HCT116 (cell line): ENCODE measurements around the gene BTBD16. TPM values are rescaled to one million over a fixed set of nuclear protein-coding genes. Genes with fewer than 3 reads are reported as not detected.
A peak's percentile ranks its signal among the peaks of the same experiment; 100 is the strongest.

ENCODE experiments used
- ATAC-seq: fragments of 200-7000 bp; cut with Tn5 transposase; 2 replicates; pipeline ENCODE4 v1.9.1; 2020; ENCODE audit warnings: mild to moderate bottlenecking, moderate library complexity
- BruUV-seq: library from RNA; stranded (reverse); fragments of 400-500 nt; replicated peaks from 2 replicates; lab custom pipeline; 2021; lab: Mats Ljungman, UMichigan
- CTCF ChIA-PET: fragments of 300-600 bp; sonication (Branson Sonifier 250); formaldehyde crosslinking; loops from one replicate; lab custom pipeline; 2021; ENCODE audit warnings: antibody characterized with exemption; lab: Charles Lee
- POLR2A ChIA-PET: fragments of 300-600, 350-600 bp; sonication (Branson Sonifier 250); formaldehyde crosslinking; loops from one replicate; lab custom pipeline; 2021; ENCODE audit warnings: antibody characterized with exemption; lab: Charles Lee
- RAD21 ChIA-PET, 2 experiments: fragments of 300-600 bp; sonication (Branson Sonifier 250); formaldehyde crosslinking; loops; one replicate each; lab custom pipeline; 2023; ENCODE audit warnings: low total read pairs in 2 of 2; ENCODE audit not compliant: uncharacterized antibody in 2 of 2, unreplicated experiment in 2 of 2, low non-redundant PET in 1 of 2; lab: Charles Lee
- DNase-seq: peaks from one replicate; pipeline ENCODE4 v3.0.0-alpha.2; 2010; ENCODE audit warnings: low read depth, low spot score
- H2AFZ ChIP-seq: fragments of 200-600 bp; shearing (Covaris generic), sonication (generic); 2 replicates; pipeline ENCODE4 v1.6.1; 2017; ENCODE audit warnings: low read depth, mixed run types, mixed read lengths, antibody characterized with exemption, low read length; ENCODE audit not compliant: poor library complexity, severe bottlenecking
- H3K27ac ChIP-seq: 2 replicates; pipeline ENCODE4 v1.5.1; 2012; ENCODE audit warnings: low read depth, low read length
- H3K27me3 ChIP-seq: fragments of 200-600 bp; sonication (generic); 2 replicates; pipeline ENCODE4 v1.6.1; 2016; ENCODE audit warnings: mixed run types, low read length, mixed read lengths; ENCODE audit not compliant: insufficient read depth
- H3K36me3 ChIP-seq, 2 experiments: fragments of 200-500 bp in 1 of 2; fragments of 200-600 bp in 1 of 2; sonication (Bioruptor generic) in 1 of 2; sonication (generic) in 1 of 2; 2 replicates each; pipeline versions ENCODE4 v1.5.1 to v1.6.1; 2014 to 2016; ENCODE audit warnings: low read length in 2 of 2, inconsistent platforms in 1 of 2, mixed read lengths in 1 of 2, mixed run types in 1 of 2; ENCODE audit not compliant: insufficient read depth in 2 of 2, control insufficient read depth in 1 of 2
- H3K4me1 ChIP-seq, 2 experiments: fragments of 200-600 bp in 1 of 2; sonication (generic) in 1 of 2; 2 replicates each; pipeline versions ENCODE4 v1.5.1 to v1.6.1; 2012 to 2017; ENCODE audit warnings: low read length in 2 of 2, inconsistent platforms in 1 of 2, mild to moderate bottlenecking in 1 of 2, mixed read lengths in 1 of 2, mixed run types in 1 of 2, moderate library complexity in 1 of 2; ENCODE audit not compliant: insufficient read depth in 2 of 2, control insufficient read depth in 1 of 2
- H3K4me2 ChIP-seq: fragments of 200-600 bp; sonication (generic); 2 replicates; pipeline ENCODE4 v1.6.1; 2017; ENCODE audit warnings: mixed run types, low read length, mixed read lengths
- H3K4me3 ChIP-seq, 2 experiments: fragments of 200-600 bp in 1 of 2; sonication (generic) in 1 of 2; replicated peaks in 1 of 2; 2 replicates each; pipeline ENCODE4 v1.5.1; 2011 to 2016; ENCODE audit warnings: low read length in 2 of 2, control low read depth in 1 of 2, low read depth in 1 of 2, mild to moderate bottlenecking in 1 of 2, mixed read lengths in 1 of 2, mixed run types in 1 of 2
- H3K79me2 ChIP-seq: fragments of 200-600 bp; sonication (generic); 2 replicates; pipeline ENCODE4 v1.6.1; 2017; ENCODE audit warnings: mild to moderate bottlenecking, mixed run types, low read length, moderate library complexity, mixed read lengths; ENCODE audit not compliant: insufficient read depth
- H3K9ac ChIP-seq: fragments of 200-600 bp; sonication (generic); 2 replicates; pipeline ENCODE4 v1.6.1; 2016; ENCODE audit warnings: low read length, mixed read lengths
- H3K9me2 ChIP-seq: fragments of 200-600 bp; sonication (generic), shearing (Covaris generic); 2 replicates; pipeline ENCODE4 v1.6.1; 2017; ENCODE audit warnings: mixed run types, mild to moderate bottlenecking, moderate library complexity; ENCODE audit not compliant: insufficient read depth
- H3K9me3 ChIP-seq, 2 experiments: fragments of 200-500 bp in 1 of 2; fragments of 200-600 bp in 1 of 2; sonication (Bioruptor generic) in 1 of 2; sonication (generic) in 1 of 2; 2 replicates each; pipeline ENCODE4 v1.6.1; 2014 to 2017; ENCODE audit warnings: low read length in 2 of 2, mixed read lengths in 2 of 2, inconsistent platforms in 1 of 2, low read depth in 1 of 2, mild to moderate bottlenecking in 1 of 2, mixed run types in 1 of 2, moderate library complexity in 1 of 2; ENCODE audit not compliant: control insufficient read depth in 1 of 2, insufficient read depth in 1 of 2
- H4K20me1 ChIP-seq: fragments of 200-600 bp; sonication (generic), shearing (Covaris generic); 2 replicates; pipeline ENCODE4 v1.6.1; 2017; ENCODE audit warnings: mixed run types, mild to moderate bottlenecking, moderate library complexity; ENCODE audit not compliant: insufficient read depth
- CBX3 ChIP-seq: IDR thresholded peaks from 2 replicates; pipeline ENCODE4 v1.6.1; 2012; ENCODE audit warnings: low read depth
- CEBPB ChIP-seq: IDR thresholded peaks from 2 replicates; pipeline ENCODE4 v1.6.1; 2012; ENCODE audit warnings: low read depth
- EGR1 ChIP-seq: IDR thresholded peaks from 2 replicates; pipeline ENCODE4 v1.6.1; 2012; ENCODE audit warnings: low read depth
- FOSL1 ChIP-seq: IDR thresholded peaks from 2 replicates; pipeline ENCODE4 v1.6.1; 2012; ENCODE audit warnings: low read depth
- JUND ChIP-seq: IDR thresholded peaks from 2 replicates; pipeline ENCODE4 v1.6.1; 2012
- POLR2A ChIP-seq: IDR thresholded peaks from 2 replicates; pipeline ENCODE4 v1.7.0; 2011; ENCODE audit warnings: borderline replicate concordance; ENCODE audit not compliant: insufficient read depth, insufficient read length; ENCODE audit errors: extremely low read depth
- POLR2AphosphoS5 ChIP-seq: IDR thresholded peaks from 2 replicates; pipeline ENCODE4 v1.6.1; 2011; ENCODE audit warnings: mild to moderate bottlenecking, low read depth, low read length, moderate library complexity
- RAD21 ChIP-seq: IDR thresholded peaks from 2 replicates; pipeline ENCODE4 v1.6.1; 2012; ENCODE audit warnings: low read depth, mild to moderate bottlenecking
- SIN3A ChIP-seq: IDR thresholded peaks from 2 replicates; pipeline ENCODE4 v1.6.1; 2012; ENCODE audit warnings: low read depth
- SP1 ChIP-seq: IDR thresholded peaks from 2 replicates; pipeline ENCODE4 v1.6.1; 2012; ENCODE audit warnings: low read depth
- TCF7L2 ChIP-seq: IDR thresholded peaks from 2 replicates; pipeline ENCODE4 v1.7.0; 2011; ENCODE audit warnings: borderline replicate concordance, inconsistent platforms; ENCODE audit not compliant: insufficient read depth, insufficient read length; ENCODE audit errors: extremely low read depth
- YY1 ChIP-seq: IDR thresholded peaks from 2 replicates; pipeline ENCODE4 v1.6.1; 2011; ENCODE audit warnings: low read length, low read depth, moderate library complexity, mild to moderate bottlenecking; ENCODE audit not compliant: insufficient replicate concordance; ENCODE audit errors: extremely low read depth
- ZFX ChIP-seq: fragments of 450-650 bp; IDR thresholded peaks from 2 replicates; pipeline ENCODE4 v1.6.1; 2017
- intact Hi-C: fragments of 100-400 bp; cut with micrococcal nuclease; formaldehyde crosslinking; loops from 2 replicates; pipeline ENCODE4 v1.10.0; 2022
- total RNA-seq: library from RNA; stranded (reverse); gene quantifications from one replicate; pipeline ENCODE4 v1.2.1, GENCODE V29; 2021; ENCODE audit not compliant: unreplicated experiment
- TF ChIP-seq, protein P1 (sequence below), 3 experiments: fragments of 200-600 bp in 1 of 3; sonication (generic) in 1 of 3; IDR thresholded peaks in 2 of 3; conservative IDR thresholded peaks in 1 of 3; 2 replicates each; pipeline ENCODE4 v1.5.1; 2012 to 2017; ENCODE audit warnings: low read depth in 2 of 3, low read length in 2 of 3, antibody characterized with exemption in 1 of 3, borderline replicate concordance in 1 of 3, control low read depth in 1 of 3, mild to moderate bottlenecking in 1 of 3, mixed read lengths in 1 of 3, mixed run types in 1 of 3, moderate library complexity in 1 of 3; ENCODE audit not compliant: insufficient read depth in 1 of 3
- TF ChIP-seq, protein P2 (sequence below): IDR thresholded peaks from 2 replicates; pipeline ENCODE4 v1.6.1; 2012

BTBD16 gene
- total RNA-seq, 1 experiment from 2014 or later, result 0.27 TPM

DNA sequence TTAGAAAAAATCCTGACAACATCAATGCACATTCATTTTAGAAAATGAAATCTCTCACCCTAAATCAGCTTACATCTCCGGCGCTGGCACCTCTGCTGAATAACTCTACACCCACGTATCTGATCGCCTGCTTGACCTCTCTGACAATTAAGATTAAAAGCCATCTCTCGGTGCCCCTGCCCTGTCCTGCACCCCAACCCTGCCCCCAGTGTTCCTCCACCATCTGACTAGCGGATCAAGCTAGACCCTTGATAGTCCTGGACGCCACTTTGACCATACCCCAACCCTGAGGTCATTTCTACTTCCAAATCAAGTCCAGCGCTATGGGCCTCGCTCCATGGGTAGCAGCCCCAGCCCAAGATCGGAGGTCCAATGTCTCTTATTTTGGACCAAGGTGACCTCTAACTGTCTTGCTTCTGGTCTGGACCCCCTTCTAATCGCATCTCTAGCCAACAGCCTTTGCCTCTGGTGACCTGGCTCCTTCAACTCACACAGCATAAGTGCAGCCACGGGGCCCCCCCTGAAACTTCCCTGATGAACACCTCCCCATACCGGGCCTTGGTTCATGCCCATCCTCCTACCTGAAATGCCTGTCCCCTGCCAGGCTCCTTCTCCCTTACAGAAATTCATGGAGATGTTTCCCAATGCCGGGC, 28.5 kb downstream of the BTBD16 start:
- ChIA-PET POLR2A (interaction anchor here (1.0 to 1.6 kb wide), 4 partner anchors 8 to 266 kb away, joined by 3 to 6 read pairs (median 4); no protein-coding TSS in a partner anchor), RAD21 (interaction anchor here (0.6 to 2.2 kb wide), 17 partner anchors 8 to 266 kb away, joined by 3 to 22 read pairs (median 5); partner anchors contain the start of gene PLEKHA1 (in 1 of the 2))
- Histone ChIP-seq H3K4me3 (no peak overlapping the region), H2AFZ (peak overlapping the region; percentile 79), H4K20me1 (no peaks in the 10 kb centered on the region), H3K9ac (peak overlapping the region; percentile 3; the same call in 1 of the 2 replicates), H3K27ac (no peak overlapping the region), H3K36me3 (no peaks in the 10 kb centered on the region)
- DNase-seq, result no peak
- TF ChIP-seq FOSL1 (no peak), JUND (no peak), YY1 (no peak), SIN3A (no peak), POLR2AphosphoS5 (no peak), ZFX (no peak), CBX3 (no peak), SP1 (no peak), POLR2A (no peak), EGR1 (no peak), CEBPB (no peak), RAD21 (no peak), TCF7L2 (no peak)
- TF ChIP-seq, protein P1, sequence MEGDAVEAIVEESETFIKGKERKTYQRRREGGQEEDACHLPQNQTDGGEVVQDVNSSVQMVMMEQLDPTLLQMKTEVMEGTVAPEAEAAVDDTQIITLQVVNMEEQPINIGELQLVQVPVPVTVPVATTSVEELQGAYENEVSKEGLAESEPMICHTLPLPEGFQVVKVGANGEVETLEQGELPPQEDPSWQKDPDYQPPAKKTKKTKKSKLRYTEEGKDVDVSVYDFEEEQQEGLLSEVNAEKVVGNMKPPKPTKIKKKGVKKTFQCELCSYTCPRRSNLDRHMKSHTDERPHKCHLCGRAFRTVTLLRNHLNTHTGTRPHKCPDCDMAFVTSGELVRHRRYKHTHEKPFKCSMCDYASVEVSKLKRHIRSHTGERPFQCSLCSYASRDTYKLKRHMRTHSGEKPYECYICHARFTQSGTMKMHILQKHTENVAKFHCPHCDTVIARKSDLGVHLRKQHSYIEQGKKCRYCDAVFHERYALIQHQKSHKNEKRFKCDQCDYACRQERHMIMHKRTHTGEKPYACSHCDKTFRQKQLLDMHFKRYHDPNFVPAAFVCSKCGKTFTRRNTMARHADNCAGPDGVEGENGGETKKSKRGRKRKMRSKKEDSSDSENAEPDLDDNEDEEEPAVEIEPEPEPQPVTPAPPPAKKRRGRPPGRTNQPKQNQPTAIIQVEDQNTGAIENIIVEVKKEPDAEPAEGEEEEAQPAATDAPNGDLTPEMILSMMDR (IDR thresholded peaks at IDR 0.05 in 2 of 3, conservative IDR thresholded peaks at IDR 0.05 in 1 of 3; ENCODE audit: borderline replicate concordance in 1 of 3, insufficient read depth in 1 of 3, low read depth in 2 of 3, low read length in 2 of 3), result no peak
- TF ChIP-seq, protein P2, sequence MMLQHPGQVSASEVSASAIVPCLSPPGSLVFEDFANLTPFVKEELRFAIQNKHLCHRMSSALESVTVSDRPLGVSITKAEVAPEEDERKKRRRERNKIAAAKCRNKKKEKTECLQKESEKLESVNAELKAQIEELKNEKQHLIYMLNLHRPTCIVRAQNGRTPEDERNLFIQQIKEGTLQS, result no peak
- TF ChIP-seq, all 23 proteins: peak for 0
- no peak for ATAC-seq
- Histone ChIP-seq H3K4me2 (peak overlapping the region; percentile 62), H3K79me2 (no peaks in the 10 kb centered on the region), H3K27me3 (no peaks in the 10 kb centered on the region), H3K9me3 (no peaks in the 10 kb centered on the region), H3K4me1 (peaks cover 0 to 11% of the 10 kb centered on the region in 2 experiments; a peak in 2 of 4 replicates), H3K9me2 (no peaks in the 10 kb centered on the region)
- intact Hi-C loops, result loop anchor here (2.0 kb wide), 2 partner anchors 43 to 349 kb away; no protein-coding TSS in a partner anchor
- BruUV-seq, result no TSS peak
- CTCF ChIA-PET, result interaction anchor here (0.7 to 3.2 kb wide), 41 partner anchors 9 to 427 kb away, joined by 3 to 150 read pairs (median 5); partner anchors contain the start of gene PLEKHA1
